Fibroblast of lung (primary cell): ENCODE results near the gene MT1B. TPM values are rescaled to one million over a fixed set of nuclear protein-coding genes. Genes with fewer than 3 reads are reported as not detected.
"Not testable (repeated sequence)": the region's sequence is repeated elsewhere in the genome, so short reads cannot be mapped to it uniquely, and the experiment has no call there.

ENCODE experiments used
- DNase-seq, 2 donors: peaks; one replicate each; pipeline versions ENCODE4 v3.0.0 to v3.0.0-alpha.2; 2010; ENCODE audit warnings: low read depth in 2 of 2
- H2AFZ ChIP-seq: 2 replicates; pipeline ENCODE4 v1.5.1; 2012; ENCODE audit warnings: low read length, control low read depth, inconsistent platforms
- H3K27ac ChIP-seq: 2 replicates; pipeline ENCODE4 v1.5.1; 2011; ENCODE audit warnings: low read length, control low read depth; ENCODE audit not compliant: insufficient read depth
- H3K27me3 ChIP-seq: 2 replicates; pipeline ENCODE4 v1.5.1; 2011; ENCODE audit warnings: mild to moderate bottlenecking, low read length; ENCODE audit not compliant: control insufficient read depth, insufficient read depth
- H3K36me3 ChIP-seq: 2 replicates; pipeline ENCODE4 v1.5.1; 2011; ENCODE audit warnings: low read length; ENCODE audit not compliant: control insufficient read depth, insufficient read depth
- H3K4me1 ChIP-seq: 2 replicates; pipeline ENCODE4 v1.5.1; 2011; ENCODE audit warnings: low read length; ENCODE audit not compliant: control insufficient read depth, insufficient read depth; ENCODE audit errors: extremely low read depth
- H3K4me2 ChIP-seq: 2 replicates; pipeline ENCODE4 v1.5.1; 2011; ENCODE audit warnings: low read length, control low read depth; ENCODE audit not compliant: insufficient read depth; ENCODE audit errors: extremely low read depth
- H3K4me3 ChIP-seq, 4 experiments: fragments of 200-600 bp in 1 of 4; sonication (generic) in 1 of 4; replicated peaks in 1 of 4; 2 replicates each; pipeline ENCODE4 v1.5.1; 2011 to 2016; ENCODE audit warnings: low read length in 4 of 4, low read depth in 3 of 4, mild to moderate bottlenecking in 3 of 4, control low read depth in 2 of 4, inconsistent platforms in 1 of 4, mixed read lengths in 1 of 4; ENCODE audit not compliant: insufficient read depth in 1 of 4; ENCODE audit errors: control extremely low read depth in 1 of 4
- H3K79me2 ChIP-seq: 2 replicates; pipeline ENCODE4 v1.5.1; 2012; ENCODE audit warnings: mild to moderate bottlenecking, low read length, inconsistent platforms; ENCODE audit not compliant: control insufficient read depth, insufficient read depth
- H3K9ac ChIP-seq: 2 replicates; pipeline ENCODE4 v1.5.1; 2011; ENCODE audit warnings: mild to moderate bottlenecking, low read length, control low read depth; ENCODE audit not compliant: insufficient read depth
- H3K9me3 ChIP-seq: 2 replicates; pipeline ENCODE4 v1.5.1; 2012; ENCODE audit warnings: low read depth, low read length; ENCODE audit not compliant: control insufficient read depth, insufficient read depth
- H4K20me1 ChIP-seq: 2 replicates; pipeline ENCODE4 v1.5.1; 2011; ENCODE audit warnings: low read length; ENCODE audit not compliant: control insufficient read depth, insufficient read depth; ENCODE audit errors: extremely low read depth
- CTCF ChIP-seq, 2 donors: IDR thresholded peaks in 1 of 2; conservative IDR thresholded peaks in 1 of 2; 1 replicate in 1 of 2; 2 replicates in 1 of 2; pipeline ENCODE4 v1.5.1; 2011 to 2012; ENCODE audit warnings: low read length in 2 of 2, control low read depth in 1 of 2, inconsistent platforms in 1 of 2, low read depth in 1 of 2, mild to moderate bottlenecking in 1 of 2
- EZH2 ChIP-seq: IDR thresholded peaks from 2 replicates; pipeline ENCODE4 v1.5.1; 2012; ENCODE audit warnings: low read length, control low read depth, mild to moderate bottlenecking; ENCODE audit errors: missing control alignments
- polyA plus RNA-seq, 2 donors: library from polyadenylated mRNA; depleted of rRNA in 1 of 2; stranded (reverse) in 1 of 2; unstranded in 1 of 2; fragments of >200 nt; gene quantifications; 2 replicates each; pipeline ENCODE4 v1.2.1, GENCODE V29; 2011 to 2012; ENCODE audit warnings: missing spikeins in 1 of 2
- total RNA-seq: library from RNA; depleted of rRNA; stranded (reverse); fragments of >200 nt; gene quantifications from 2 replicates; pipeline ENCODE4 v1.2.1, GENCODE V29; 2014

Gene MT1B
- total and polyA plus RNA-seq, 2 donors (not counting 1 experiment from before 2014, with no cell fraction given), result not detected

GRCh38 chr16:56623184-56623583 is 28.5 kb upstream of the MT1B start:
- H3K9ac ChIP-seq, H3K27ac ChIP-seq, H3K27me3 ChIP-seq, H3K4me3 ChIP-seq, H3K9me3 ChIP-seq, H3K36me3 ChIP-seq, H4K20me1 ChIP-seq, H3K4me2 ChIP-seq, H2AFZ ChIP-seq, H3K4me1 ChIP-seq, DNase-seq: not testable (repeated sequence)
- peaks cover 16% of the 10 kb centered on the region for H3K79me2 ChIP-seq

GRCh38 chr16:56623637-56624036 is 28.0 kb upstream of the MT1B start:
- TF ChIP-seq CTCF (conservative IDR thresholded peaks at IDR 0.05 in 1 of 2, IDR thresholded peaks at IDR 0.05 in 1 of 2; ENCODE audit: low read depth in 1 of 2, low read length in 2 of 2) (no peak), EZH2 (no peak)
- H3K4me2 ChIP-seq, result no peak overlapping the region
- no peak overlapping the region for H3K27ac ChIP-seq
- no peak overlapping the region for H3K4me3 ChIP-seq
- DNase-seq, result no peak
- peaks cover 5% of the 10 kb centered on the region for H3K4me1 ChIP-seq
- no peaks in the 10 kb centered on the region for H3K27me3 ChIP-seq
- H3K36me3 ChIP-seq, result peaks cover 1% of the 10 kb centered on the region
- H4K20me1 ChIP-seq, result no peaks in the 10 kb centered on the region
- H3K9ac ChIP-seq, result no peak overlapping the region
- no peaks in the 10 kb centered on the region for H3K9me3 ChIP-seq
- no peak overlapping the region for H2AFZ ChIP-seq
- H3K79me2 ChIP-seq, result peaks cover 16% of the 10 kb centered on the region

GRCh38 chr16:56625140-56625942 is 26.3 kb upstream of the MT1B start, which contains the start of gene MT1E:
Gene MT1E (plus strand): TSS chr16:56625781. CDS start chr16:56625852, 71 bp downstream.
- Histone ChIP-seq H4K20me1 (no peaks in the 10 kb centered on the region), H3K36me3 (peaks cover 1% of the 10 kb centered on the region), H3K4me2 (peak within 1 kb of the TSS; percentile 100), H3K4me3 (peak within 1 kb of the TSS; percentile 37 to 81 (median 74)), H3K27ac (peak within 1 kb of the TSS; percentile 85), H3K79me2 (peaks cover 16% of the 10 kb centered on the region), H3K4me1 (peaks cover 5% of the 10 kb centered on the region), H3K9ac (peak within 1 kb of the TSS; percentile 71), H3K9me3 (no peaks in the 10 kb centered on the region), H2AFZ (peak within 1 kb of the TSS; percentile 97), H3K27me3 (no peaks in the 10 kb centered on the region)
- TF ChIP-seq EZH2, result no peak
- TF ChIP-seq CTCF (conservative IDR thresholded peaks at IDR 0.05 in 1 of 2, IDR thresholded peaks at IDR 0.05 in 1 of 2; ENCODE audit: low read depth in 1 of 2, low read length in 2 of 2), result no peak
- DNase-seq, result peak; percentile 77 to 85
